SK-N-SH treated with all-trans-retinoic acid at 6 μM for 48 hours (cell line): ENCODE results near the gene ERBIN.

ENCODE experiments used
- ATAC-seq: fragments of 200-7000 bp; cut with Tn5 transposase; 3 replicates; pipeline ENCODE4 v1.9.1; 2020; ENCODE audit warnings: mild to moderate bottlenecking, moderate library complexity
- ARNTL ChIP-seq: fragments of 450-650 bp; formaldehyde crosslinking; IDR thresholded peaks from 2 replicates; pipeline ENCODE4 v1.5.0; 2020; ENCODE audit warnings: low read depth, mild to moderate bottlenecking, moderate library complexity, borderline replicate concordance
- BACH2 ChIP-seq: fragments of 250-450 bp; sonication (Bioruptor Pico); IDR thresholded peaks from 2 replicates; pipeline ENCODE4 v1.9.0; 2021; ENCODE audit warnings: mild to moderate bottlenecking, borderline replicate concordance
- CSDC2 ChIP-seq: fragments of 250-450 bp; sonication (Bioruptor Pico); IDR thresholded peaks from 2 replicates; pipeline ENCODE4 v1.5.0; 2020; ENCODE audit warnings: mild to moderate bottlenecking, moderate library complexity
- GLIS3 ChIP-seq: fragments of 250-450 bp; sonication (Bioruptor Pico); IDR thresholded peaks from 2 replicates; pipeline ENCODE4 v1.5.0; 2020; ENCODE audit warnings: mild to moderate bottlenecking, moderate library complexity
- ISL1 ChIP-seq: fragments of 250-450 bp; sonication (Bioruptor Pico); IDR thresholded peaks from 2 replicates; pipeline ENCODE4 v2.1.2; 2022; ENCODE audit warnings: mild to moderate bottlenecking, moderate library complexity
- PPARA ChIP-seq: fragments of 250-450 bp; sonication (Bioruptor Pico); IDR thresholded peaks from 2 replicates; pipeline ENCODE4 v1.5.0; 2020; ENCODE audit warnings: mild to moderate bottlenecking, borderline replicate concordance
- SNAI2 ChIP-seq: fragments of 250-450 bp; sonication (Bioruptor Pico); IDR thresholded peaks from 2 replicates; pipeline ENCODE4 v1.5.0; 2020; ENCODE audit warnings: mild to moderate bottlenecking, moderate library complexity
- TCF4 ChIP-seq: fragments of 250-450 bp; sonication (Bioruptor Pico); IDR thresholded peaks from 2 replicates; pipeline ENCODE4 v1.8.0; 2021; ENCODE audit warnings: mild to moderate bottlenecking, moderate library complexity, borderline replicate concordance
- TOX ChIP-seq: fragments of 250-450 bp; sonication (Bioruptor Pico); IDR thresholded peaks from 2 replicates; pipeline ENCODE4 v1.8.0; 2021; ENCODE audit warnings: mild to moderate bottlenecking, moderate library complexity, borderline replicate concordance
- ZC3H10 ChIP-seq: fragments of 250-450 bp; sonication (Bioruptor Pico); IDR thresholded peaks from 2 replicates; pipeline ENCODE4 v1.5.1; 2021; ENCODE audit warnings: mild to moderate bottlenecking, moderate library complexity
- ZFP3 ChIP-seq: fragments of 250-450 bp; sonication (Bioruptor Pico); IDR thresholded peaks from 2 replicates; pipeline ENCODE4 v1.5.0; 2020; ENCODE audit warnings: mild to moderate bottlenecking, moderate library complexity
- ZFP30 ChIP-seq: fragments of 450-650 bp; formaldehyde crosslinking; IDR thresholded peaks from 2 replicates; pipeline ENCODE4 v1.5.0; 2022; ENCODE audit warnings: mild to moderate bottlenecking, moderate library complexity
- ZNF565 ChIP-seq: fragments of 450-650 bp; formaldehyde crosslinking; conservative IDR thresholded peaks from 2 replicates; pipeline ENCODE4 v1.5.0; 2020; ENCODE audit warnings: low read depth, mild to moderate bottlenecking, moderate library complexity
- ZNF70 ChIP-seq: fragments of 450-650 bp; formaldehyde crosslinking; IDR thresholded peaks from 2 replicates; pipeline ENCODE4 v1.5.0; 2020; ENCODE audit warnings: mild to moderate bottlenecking, moderate library complexity
- ZNF8 ChIP-seq: fragments of 450-650 bp; formaldehyde crosslinking; IDR thresholded peaks from 2 replicates; pipeline ENCODE4 v1.5.0; 2020; ENCODE audit warnings: mild to moderate bottlenecking, moderate library complexity
- TF ChIP-seq, protein P1 (sequence below): fragments of 250-450 bp; sonication (Bioruptor Pico); IDR thresholded peaks from 2 replicates; pipeline ENCODE4 v1.8.0; 2021; ENCODE audit warnings: low read depth, mild to moderate bottlenecking, moderate library complexity, borderline replicate concordance
- TF ChIP-seq, protein P2 (sequence below): fragments of 250-450 bp; sonication (Bioruptor Pico); IDR thresholded peaks from 2 replicates; pipeline ENCODE4 v1.5.1; 2021; ENCODE audit warnings: mild to moderate bottlenecking, moderate library complexity
- TF ChIP-seq, protein P3 (sequence below): fragments of 250-450 bp; sonication (Bioruptor Pico); IDR thresholded peaks from 2 replicates; pipeline ENCODE4 v1.5.0; 2020; ENCODE audit warnings: mild to moderate bottlenecking, moderate library complexity
- TF ChIP-seq, protein P4 (sequence below): fragments of 250-450 bp; sonication (Bioruptor Pico); IDR thresholded peaks from 2 replicates; pipeline ENCODE4 v1.5.1; 2020; ENCODE audit warnings: low read depth, mild to moderate bottlenecking, moderate library complexity
- TF ChIP-seq, protein P5 (sequence below): fragments of 250-450 bp; sonication (Bioruptor Pico); IDR thresholded peaks from 2 replicates; pipeline ENCODE4 v1.8.0; 2020; ENCODE audit warnings: mild to moderate bottlenecking, moderate library complexity, borderline replicate concordance

The ERBIN gene

DNA sequence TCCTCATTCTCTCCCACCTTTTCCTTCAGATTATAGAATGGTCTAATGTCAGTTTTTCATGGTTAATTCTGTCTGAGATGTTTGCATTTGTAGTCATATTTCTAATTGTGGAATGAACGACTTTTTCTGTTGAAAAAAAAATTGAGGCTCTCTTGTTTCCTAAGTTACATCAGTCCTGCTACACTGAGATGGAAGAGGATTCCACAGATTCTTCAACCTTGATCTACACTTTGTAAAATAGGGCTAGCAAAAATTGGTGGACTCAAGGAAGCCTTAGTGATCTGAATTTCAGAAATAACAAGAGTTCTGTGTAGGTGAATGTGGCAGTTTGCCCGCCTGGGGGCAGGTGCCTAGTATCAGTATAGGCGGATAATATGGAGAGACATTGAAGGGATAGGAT is 51.9 kb downstream of the ERBIN start (continued):
- TF ChIP-seq, protein P1, sequence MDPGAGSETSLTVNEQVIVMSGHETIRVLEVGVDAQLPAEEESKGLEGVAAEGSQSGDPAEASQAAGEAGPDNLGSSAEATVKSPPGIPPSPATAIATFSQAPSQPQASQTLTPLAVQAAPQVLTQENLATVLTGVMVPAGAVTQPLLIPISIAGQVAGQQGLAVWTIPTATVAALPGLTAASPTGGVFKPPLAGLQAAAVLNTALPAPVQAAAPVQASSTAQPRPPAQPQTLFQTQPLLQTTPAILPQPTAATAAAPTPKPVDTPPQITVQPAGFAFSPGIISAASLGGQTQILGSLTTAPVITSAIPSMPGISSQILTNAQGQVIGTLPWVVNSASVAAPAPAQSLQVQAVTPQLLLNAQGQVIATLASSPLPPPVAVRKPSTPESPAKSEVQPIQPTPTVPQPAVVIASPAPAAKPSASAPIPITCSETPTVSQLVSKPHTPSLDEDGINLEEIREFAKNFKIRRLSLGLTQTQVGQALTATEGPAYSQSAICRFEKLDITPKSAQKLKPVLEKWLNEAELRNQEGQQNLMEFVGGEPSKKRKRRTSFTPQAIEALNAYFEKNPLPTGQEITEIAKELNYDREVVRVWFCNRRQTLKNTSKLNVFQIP (CRISPR knock-in tag) = no peak
- TF ChIP-seq ZFP30 = no peak
- TF ChIP-seq ZNF8 (CRISPR knock-in tag) = no peak
- TF ChIP-seq TCF4 (CRISPR knock-in tag) = no peak
- TF ChIP-seq ZFP3 (CRISPR knock-in tag) = no peak
- TF ChIP-seq SNAI2 = no peak
- TF ChIP-seq PPARA (CRISPR knock-in tag) = no peak

DNA sequence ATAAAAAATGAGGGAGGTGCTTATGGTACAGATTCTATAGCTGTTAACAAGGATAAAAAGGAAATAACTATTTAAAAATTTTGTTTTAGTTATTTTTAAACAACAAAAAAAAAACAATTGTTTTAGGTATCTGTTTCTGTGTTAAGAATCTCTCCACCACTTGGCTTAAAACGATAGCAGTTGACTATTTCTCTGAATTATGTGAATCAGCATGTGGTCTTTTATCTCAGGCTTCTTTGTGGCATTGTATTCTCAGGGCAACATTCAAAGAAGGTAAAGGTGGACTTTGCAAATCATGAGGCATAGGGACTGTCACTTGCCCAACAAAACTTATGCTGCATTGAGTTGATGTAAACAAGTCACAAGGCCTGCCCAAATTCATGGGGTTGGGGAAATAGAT is 55.2 kb downstream of the ERBIN start:
- TF ChIP-seq PPARA (CRISPR knock-in tag) = no peak
- no peak for TF ChIP-seq ZFP3 (CRISPR knock-in tag)
- TF ChIP-seq, protein P2, sequence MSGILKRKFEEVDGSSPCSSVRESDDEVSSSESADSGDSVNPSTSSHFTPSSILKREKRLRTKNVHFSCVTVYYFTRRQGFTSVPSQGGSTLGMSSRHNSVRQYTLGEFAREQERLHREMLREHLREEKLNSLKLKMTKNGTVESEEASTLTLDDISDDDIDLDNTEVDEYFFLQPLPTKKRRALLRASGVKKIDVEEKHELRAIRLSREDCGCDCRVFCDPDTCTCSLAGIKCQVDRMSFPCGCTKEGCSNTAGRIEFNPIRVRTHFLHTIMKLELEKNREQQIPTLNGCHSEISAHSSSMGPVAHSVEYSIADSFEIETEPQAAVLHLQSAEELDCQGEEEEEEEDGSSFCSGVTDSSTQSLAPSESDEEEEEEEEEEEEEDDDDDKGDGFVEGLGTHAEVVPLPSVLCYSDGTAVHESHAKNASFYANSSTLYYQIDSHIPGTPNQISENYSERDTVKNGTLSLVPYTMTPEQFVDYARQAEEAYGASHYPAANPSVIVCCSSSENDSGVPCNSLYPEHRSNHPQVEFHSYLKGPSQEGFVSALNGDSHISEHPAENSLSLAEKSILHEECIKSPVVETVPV (CRISPR knock-in tag) = no peak
- TF ChIP-seq ZNF8 (CRISPR knock-in tag) = no peak
- no peak for TF ChIP-seq TOX (CRISPR knock-in tag)
- no peak for TF ChIP-seq ISL1 (CRISPR knock-in tag)
- TF ChIP-seq, protein P1 (CRISPR knock-in tag) = no peak
- TF ChIP-seq GLIS3 (CRISPR knock-in tag) = no peak
- TF ChIP-seq, protein P3, sequence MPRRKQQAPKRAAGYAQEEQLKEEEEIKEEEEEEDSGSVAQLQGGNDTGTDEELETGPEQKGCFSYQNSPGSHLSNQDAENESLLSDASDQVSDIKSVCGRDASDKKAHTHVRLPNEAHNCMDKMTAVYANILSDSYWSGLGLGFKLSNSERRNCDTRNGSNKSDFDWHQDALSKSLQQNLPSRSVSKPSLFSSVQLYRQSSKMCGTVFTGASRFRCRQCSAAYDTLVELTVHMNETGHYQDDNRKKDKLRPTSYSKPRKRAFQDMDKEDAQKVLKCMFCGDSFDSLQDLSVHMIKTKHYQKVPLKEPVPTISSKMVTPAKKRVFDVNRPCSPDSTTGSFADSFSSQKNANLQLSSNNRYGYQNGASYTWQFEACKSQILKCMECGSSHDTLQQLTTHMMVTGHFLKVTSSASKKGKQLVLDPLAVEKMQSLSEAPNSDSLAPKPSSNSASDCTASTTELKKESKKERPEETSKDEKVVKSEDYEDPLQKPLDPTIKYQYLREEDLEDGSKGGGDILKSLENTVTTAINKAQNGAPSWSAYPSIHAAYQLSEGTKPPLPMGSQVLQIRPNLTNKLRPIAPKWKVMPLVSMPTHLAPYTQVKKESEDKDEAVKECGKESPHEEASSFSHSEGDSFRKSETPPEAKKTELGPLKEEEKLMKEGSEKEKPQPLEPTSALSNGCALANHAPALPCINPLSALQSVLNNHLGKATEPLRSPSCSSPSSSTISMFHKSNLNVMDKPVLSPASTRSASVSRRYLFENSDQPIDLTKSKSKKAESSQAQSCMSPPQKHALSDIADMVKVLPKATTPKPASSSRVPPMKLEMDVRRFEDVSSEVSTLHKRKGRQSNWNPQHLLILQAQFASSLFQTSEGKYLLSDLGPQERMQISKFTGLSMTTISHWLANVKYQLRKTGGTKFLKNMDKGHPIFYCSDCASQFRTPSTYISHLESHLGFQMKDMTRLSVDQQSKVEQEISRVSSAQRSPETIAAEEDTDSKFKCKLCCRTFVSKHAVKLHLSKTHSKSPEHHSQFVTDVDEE (CRISPR knock-in tag) = no peak
- no peak for TF ChIP-seq SNAI2
- no peak for TF ChIP-seq BACH2 (CRISPR knock-in tag)
- TF ChIP-seq, protein P4, sequence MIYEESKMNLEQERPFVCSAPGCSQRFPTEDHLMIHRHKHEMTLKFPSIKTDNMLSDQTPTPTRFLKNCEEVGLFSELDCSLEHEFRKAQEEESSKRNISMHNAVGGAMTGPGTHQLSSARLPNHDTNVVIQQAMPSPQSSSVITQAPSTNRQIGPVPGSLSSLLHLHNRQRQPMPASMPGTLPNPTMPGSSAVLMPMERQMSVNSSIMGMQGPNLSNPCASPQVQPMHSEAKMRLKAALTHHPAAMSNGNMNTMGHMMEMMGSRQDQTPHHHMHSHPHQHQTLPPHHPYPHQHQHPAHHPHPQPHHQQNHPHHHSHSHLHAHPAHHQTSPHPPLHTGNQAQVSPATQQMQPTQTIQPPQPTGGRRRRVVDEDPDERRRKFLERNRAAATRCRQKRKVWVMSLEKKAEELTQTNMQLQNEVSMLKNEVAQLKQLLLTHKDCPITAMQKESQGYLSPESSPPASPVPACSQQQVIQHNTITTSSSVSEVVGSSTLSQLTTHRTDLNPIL (CRISPR knock-in tag) = no peak
- TF ChIP-seq ZNF565 (CRISPR knock-in tag) = no peak
- no peak for TF ChIP-seq ARNTL (CRISPR knock-in tag)
- no peak for TF ChIP-seq ZNF70 (CRISPR knock-in tag)
- TF ChIP-seq CSDC2 (CRISPR knock-in tag) = no peak
- TF ChIP-seq, protein P5, sequence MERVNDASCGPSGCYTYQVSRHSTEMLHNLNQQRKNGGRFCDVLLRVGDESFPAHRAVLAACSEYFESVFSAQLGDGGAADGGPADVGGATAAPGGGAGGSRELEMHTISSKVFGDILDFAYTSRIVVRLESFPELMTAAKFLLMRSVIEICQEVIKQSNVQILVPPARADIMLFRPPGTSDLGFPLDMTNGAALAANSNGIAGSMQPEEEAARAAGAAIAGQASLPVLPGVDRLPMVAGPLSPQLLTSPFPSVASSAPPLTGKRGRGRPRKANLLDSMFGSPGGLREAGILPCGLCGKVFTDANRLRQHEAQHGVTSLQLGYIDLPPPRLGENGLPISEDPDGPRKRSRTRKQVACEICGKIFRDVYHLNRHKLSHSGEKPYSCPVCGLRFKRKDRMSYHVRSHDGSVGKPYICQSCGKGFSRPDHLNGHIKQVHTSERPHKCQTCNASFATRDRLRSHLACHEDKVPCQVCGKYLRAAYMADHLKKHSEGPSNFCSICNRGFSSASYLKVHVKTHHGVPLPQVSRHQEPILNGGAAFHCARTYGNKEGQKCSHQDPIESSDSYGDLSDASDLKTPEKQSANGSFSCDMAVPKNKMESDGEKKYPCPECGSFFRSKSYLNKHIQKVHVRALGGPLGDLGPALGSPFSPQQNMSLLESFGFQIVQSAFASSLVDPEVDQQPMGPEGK (CRISPR knock-in tag) = no peak
- TF ChIP-seq ZC3H10 (CRISPR knock-in tag) = no peak
- ATAC-seq = no peak
